ENCODE results near the gene DET1. TPM values are rescaled to one million over a fixed set of nuclear protein-coding genes. Genes with fewer than 3 reads are reported as not detected.

The DET1 gene
- polyA plus RNA-seq, 1 of the 3 experiments (the other 2 are of a cell fraction), result 4.5 TPM

GRCh38 chr15:88487796-88488523 is 58.5 kb downstream of the DET1 start:
- Histone ChIP-seq H3K4me3 (ENCODE audit: low read depth in 2 of 2, low read length in 1 of 2) (no peak overlapping the region), H4K20me1 (ENCODE audit: insufficient read depth) (no peaks in the 10 kb centered on the region), H3K36me3 (replicated peaks in 1 of 2; ENCODE audit: control insufficient read depth in 1 of 2, insufficient read depth in 2 of 2, low read length in 1 of 2) (no peaks in the 10 kb centered on the region), H3K9me3 (no peaks in the 10 kb centered on the region), H3K9ac (no peak overlapping the region), H2AFZ (ENCODE audit: low read depth) (no peak overlapping the region), H3F3A (replicated peaks; ENCODE audit: insufficient read depth) (no peaks in the 10 kb centered on the region), H3K4me1 (ENCODE audit: control insufficient read depth in 1 of 2, insufficient read depth in 2 of 2, low read depth in 1 of 2, low read length in 1 of 2) (no peaks in the 10 kb centered on the region), H3K79me2 (ENCODE audit: insufficient read depth) (no peaks in the 10 kb centered on the region), H3K4me2 (no peak overlapping the region), H3K27ac (ENCODE audit: low read depth in 2 of 2, low read length in 1 of 2) (no peak overlapping the region), H3K27me3 (ENCODE audit: insufficient read depth) (no peaks in the 10 kb centered on the region), H3K9me2 (no peaks in the 10 kb centered on the region)
- TF ChIP-seq GATA2 (CRISPR knock-in tag; IDR thresholded peaks at IDR 0.05) (no peak), TAF1 (IDR thresholded peaks at IDR 0.05; ENCODE audit: borderline replicate concordance, low read depth, low read length) (no peak), ELF1 (IDR thresholded peaks at IDR 0.05) (no peak), MEF2A (IDR thresholded peaks at IDR 0.05; ENCODE audit: borderline replicate concordance, low read depth) (no peak)
- 67% methylated on average over 10 of the region's 11 CpGs for WGBS (ENCODE audit: low lambda C conversion rate)
- POLR2A ChIA-PET, result no interaction called here
- no peak for DNase-seq
- CTCF ChIA-PET, result interaction anchor here (1.5 kb wide), 1 partner anchor 126 kb away, joined by 3 read pairs; no protein-coding TSS in a partner anchor

- Histone ChIP-seq H3K4me3 (ENCODE audit: low read depth in 2 of 2, low read length in 1 of 2) (no peak overlapping the region), H3K27ac (ENCODE audit: low read depth in 2 of 2, low read length in 1 of 2) (no peak overlapping the region), H3K9ac (no peak overlapping the region), H3K4me2 (no peak overlapping the region), H2AFZ (ENCODE audit: low read depth) (no peak overlapping the region), H3K4me1 (ENCODE audit: control insufficient read depth in 1 of 2, insufficient read depth in 2 of 2, low read depth in 1 of 2, low read length in 1 of 2) (no peaks in the 10 kb centered on the region), H3F3A (replicated peaks; ENCODE audit: insufficient read depth) (no peaks in the 10 kb centered on the region), H3K9me3 (no peaks in the 10 kb centered on the region), H3K79me2 (ENCODE audit: insufficient read depth) (no peaks in the 10 kb centered on the region), H4K20me1 (ENCODE audit: insufficient read depth) (no peaks in the 10 kb centered on the region), H3K36me3 (replicated peaks in 1 of 2; ENCODE audit: control insufficient read depth in 1 of 2, insufficient read depth in 2 of 2, low read length in 1 of 2) (no peaks in the 10 kb centered on the region), H3K9me2 (no peaks in the 10 kb centered on the region), H3K27me3 (ENCODE audit: insufficient read depth) (no peaks in the 10 kb centered on the region)
- 62% methylated on average over 2 of the region's 2 CpGs for WGBS (ENCODE audit: low lambda C conversion rate)
- ChIA-PET CTCF (interaction anchor here (2.0 kb wide), 1 partner anchor 10 kb away, joined by 6 read pairs; no protein-coding TSS in a partner anchor), POLR2A (no interaction called here)
- DNase-seq, result no peak
- TF ChIP-seq REST (IDR thresholded peaks at IDR 0.05; ENCODE audit: low read depth, low read length), result no peak
- TF ChIP-seq MXI1 (IDR thresholded peaks at IDR 0.05; ENCODE audit: low read depth, low read length), result no peak
- TF ChIP-seq YY1 (IDR thresholded peaks at IDR 0.05; ENCODE audit: low read depth), result no peak
- TF ChIP-seq JUND (IDR thresholded peaks at IDR 0.05), result no peak
- no peak for TF ChIP-seq RXRA (IDR thresholded peaks at IDR 0.05; ENCODE audit: borderline replicate concordance, low read depth)
- no peak for TF ChIP-seq MAX (IDR thresholded peaks at IDR 0.05; ENCODE audit: low read depth)
- TF ChIP-seq POLR2AphosphoS5 (IDR thresholded peaks at IDR 0.05; ENCODE audit: low read depth, low read length), result no peak
- no peak for TF ChIP-seq ZBTB33 (IDR thresholded peaks at IDR 0.05; ENCODE audit: borderline replicate concordance, low read depth)
- TF ChIP-seq PBX3 (IDR thresholded peaks at IDR 0.05), result no peak
- no peak for TF ChIP-seq NRF1 (IDR thresholded peaks at IDR 0.05; ENCODE audit: low read depth, low read length)
- TF ChIP-seq USF2 (IDR thresholded peaks at IDR 0.05; ENCODE audit: borderline replicate concordance, low read depth, low read length), result no peak
- TF ChIP-seq USF1 (IDR thresholded peaks at IDR 0.05; ENCODE audit: borderline replicate concordance, low read depth), result no peak
- TF ChIP-seq FOSL2 (IDR thresholded peaks at IDR 0.05; ENCODE audit: borderline replicate concordance, low read depth), result no peak
- no peak for TF ChIP-seq RCOR1 (IDR thresholded peaks at IDR 0.05; ENCODE audit: low read length)
Measured at GRCh38 chr15:88487178-88487795, 59.2 kb downstream of the DET1 start.
